AG10803 (cell line): ENCODE measurements around the gene FAM43A.
A peak's percentile ranks its signal among the peaks of the same experiment; 100 is the strongest.

ENCODE experiments used
- DNase-seq: peaks from one replicate; pipeline ENCODE4 v3.0.0; 2010; ENCODE audit warnings: low read depth
- H3K4me3 ChIP-seq: 2 replicates; pipeline ENCODE4 v1.5.1; 2011; ENCODE audit warnings: mild to moderate bottlenecking, low read length, control low read depth
- CTCF ChIP-seq: conservative IDR thresholded peaks from 2 replicates; pipeline ENCODE4 v1.5.1; 2011; ENCODE audit warnings: mild to moderate bottlenecking, low read length, control low read depth, inconsistent platforms

The FAM43A gene

GRCh38 chr3:194664857-194665256 is 20.8 kb upstream of the FAM43A start:
- no peak for DNase-seq
- H3K4me3 ChIP-seq, result no peak overlapping the region
- TF ChIP-seq CTCF, result no peak

GRCh38 chr3:194667363-194667762 is 18.3 kb upstream of the FAM43A start:
- no peak for TF ChIP-seq CTCF

GRCh38 chr3:194671511-194671899 is 14.2 kb upstream of the FAM43A start:
- no peak for DNase-seq
- peak; percentile 60 for TF ChIP-seq CTCF
- H3K4me3 ChIP-seq, result peak overlapping the region; percentile 93

More at GRCh38 chr3:194667363-194667762, 18.3 kb upstream of the FAM43A start:
- DNase-seq, result no peak
- H3K4me3 ChIP-seq, result no peak overlapping the region

GRCh38 chr3:194671900-194672808 is 13.5 kb upstream of the FAM43A start, which contains the start of gene LSG1:
TSS of gene LSG1 (minus strand) at chr3:194672191. CDS start at chr3:194672162, 29 bp downstream.
- TF ChIP-seq CTCF, result no peak
- DNase-seq, result peak; percentile 95
- H3K4me3 ChIP-seq, result peak within 1 kb of the TSS; percentile 93

GRCh38 chr3:194672876-194673275 is 12.8 kb upstream of the FAM43A start:
- H3K4me3 ChIP-seq, result peak overlapping the region; percentile 93
- TF ChIP-seq CTCF, result no peak
- DNase-seq, result no peak

GRCh38 chr3:194673761-194674160 is 11.9 kb upstream of the FAM43A start:
- no peak overlapping the region for H3K4me3 ChIP-seq
- no peak for TF ChIP-seq CTCF
- no peak for DNase-seq

GRCh38 chr3:194675081-194675640 is 10.5 kb upstream of the FAM43A start:
- no peak overlapping the region for H3K4me3 ChIP-seq
- no peak for TF ChIP-seq CTCF
- no peak for DNase-seq
